GM19043 (cell line): ENCODE data around the gene CXXC1.
"Not testable (repeated sequence)": the region's sequence is repeated elsewhere in the genome, so short reads cannot be mapped to it uniquely, and the experiment has no call there.

ENCODE experiments used
- ATAC-seq: cut with Tn5 transposase; IDR thresholded peaks from one replicate; pipeline ENCODE4 v1.9.1; 2021; ENCODE audit warnings: low read depth; ENCODE audit not compliant: unreplicated experiment

CXXC1 gene

GRCh38 chr18:50276452-50276851 lies 11.0 kb downstream of the CXXC1 start:
- ATAC-seq: no peak

- ATAC-seq: no peak
Observed at GRCh38 chr18:50275503-50276036, 11.9 kb downstream of the CXXC1 start.

- no peak for ATAC-seq
Observed at GRCh38 chr18:50274941-50275340, 12.6 kb downstream of the CXXC1 start.

GRCh38 chr18:50274044-50274442 lies 13.4 kb downstream of the CXXC1 start:
- no peak for ATAC-seq

- no peak for ATAC-seq
Observed at GRCh38 chr18:50273203-50274043, 14.1 kb downstream of the CXXC1 start.

GRCh38 chr18:50272568-50272967 lies 14.9 kb downstream of the CXXC1 start:
- no peak for ATAC-seq

GRCh38 chr18:50268022-50268747 lies 19.3 kb downstream of the CXXC1 start:
- peak; percentile 69 for ATAC-seq

- peak; percentile 83 for ATAC-seq
Observed at GRCh38 chr18:50266248-50266704, 21.2 kb downstream of the CXXC1 start, which contains the start of gene CFAP53. TSS of gene CFAP53 (minus strand) at chr18:50266495. CDS start at chr18:50266404, 91 bp downstream.

- ATAC-seq: no peak
Observed at GRCh38 chr18:50262977-50263376, 24.5 kb downstream of the CXXC1 start.

- ATAC-seq: no peak
Observed at GRCh38 chr18:50250935-50251334, 36.6 kb downstream of the CXXC1 start.

GRCh38 chr18:50249576-50249975 lies 37.9 kb downstream of the CXXC1 start:
- no peak for ATAC-seq

- ATAC-seq: no peak
Observed at GRCh38 chr18:50247561-50247960, 39.9 kb downstream of the CXXC1 start.

- ATAC-seq: not testable (repeated sequence)
Observed at GRCh38 chr18:50241768-50242167, 45.7 kb downstream of the CXXC1 start.

- ATAC-seq: no peak
Observed at GRCh38 chr18:50240080-50240563, 47.4 kb downstream of the CXXC1 start.

- ATAC-seq: no peak
Observed at GRCh38 chr18:50232419-50232818, 55.1 kb downstream of the CXXC1 start.
